Measurements from ENCODE around the gene TAS2R42. TPM values are rescaled to one million over a fixed set of nuclear protein-coding genes. Genes with fewer than 3 reads are reported as not detected.

The TAS2R42 gene
- total and polyA plus RNA-seq, 2 donors (not counting 1 experiment from before 2014, with no cell fraction given), result not detected

- Histone ChIP-seq H4K20me1 (ENCODE audit: control insufficient read depth, insufficient read depth, low read length, poor library complexity, severe bottlenecking) (peaks cover 12% of the 10 kb centered on the region), H3K4me1 (ENCODE audit: control insufficient read depth in 2 of 2, insufficient read depth in 2 of 2, low read length in 2 of 2) (no peaks in the 10 kb centered on the region), H2AFZ (ENCODE audit: insufficient read depth, low read depth, low read length, poor library complexity, severe bottlenecking) (no peak overlapping the region), H3K27me3 (replicated peaks in 1 of 4; ENCODE audit: control extremely low read depth in 1 of 4, control insufficient read depth in 3 of 4, insufficient read depth in 4 of 4, low read length in 3 of 4) (no peaks in the 10 kb centered on the region), H3K27ac (ENCODE audit: low read length in 2 of 2) (no peak overlapping the region), H3K9me3 (ENCODE audit: control extremely low read depth in 1 of 3, control insufficient read depth in 2 of 3, insufficient read depth in 1 of 3, low read length in 2 of 3) (no peaks in the 10 kb centered on the region), H3K9ac (ENCODE audit: low read length) (no peak overlapping the region), H3K4me2 (replicated peaks; ENCODE audit: low read depth, low read length, poor library complexity, severe bottlenecking) (no peak overlapping the region), H3K36me3 (replicated peaks in 1 of 2; ENCODE audit: control extremely low read depth in 1 of 2, control insufficient read depth in 1 of 2, extremely low read depth in 1 of 2, insufficient read depth in 2 of 2, low read length in 1 of 2) (no peaks in the 10 kb centered on the region), H3K4me3 (ENCODE audit: control extremely low read depth in 1 of 5, extremely low read depth in 1 of 5, insufficient read depth in 1 of 5, low read depth in 2 of 5, low read length in 4 of 5) (no peak overlapping the region), H3K79me2 (ENCODE audit: control insufficient read depth, insufficient read depth, low read length) (peaks cover 55% of the 10 kb centered on the region)
- no peak overlapping the region for H3K27ac Mint-ChIP-seq
- ATAC-seq (ENCODE audit: low read depth) (no peak), DNase-seq (no peak)
- H3K27me3 Mint-ChIP-seq, result no peaks in the 10 kb centered on the region
- peaks cover 14% of the 10 kb centered on the region for H3K4me1 Mint-ChIP-seq
- ChIA-PET CTCF (no interaction called here), POLR2A (no interaction called here)
- intact Hi-C loops (cut with micrococcal nuclease), result no loop called here
- no peaks in the 10 kb centered on the region for H3K9me3 Mint-ChIP-seq (ENCODE audit: insufficient read depth)
- H3K4me3 Mint-ChIP-seq, result no peak overlapping the region
- TF ChIP-seq EZH2 (IDR thresholded peaks at IDR 0.05; ENCODE audit: borderline replicate concordance, insufficient read depth, low read depth, low read length, poor library complexity, severe bottlenecking), result no peak
- TF ChIP-seq CTCF (IDR thresholded peaks at IDR 0.05), result no peak
- WGBS (ENCODE audit: insufficient coverage), result no CpG with 5 or more reads among the region's 2 CpGs
These were observed 50.7 kb downstream of the TAS2R42 start for GRCh38 chr12:11136075-11136474.

Other genes with a start within 250 kb of the TAS2R42 start
- 1.4 and 3.4 TPM in 2 replicates for gene TAS2R14, start 247.7 kb downstream of the TAS2R42 start, total RNA-seq
- gene TAS2R14, start 247.7 kb downstream of the TAS2R42 start, polyA plus RNA-seq, result 2.8 and 4.3 TPM in 2 replicates
- 1.9 and 2.0 TPM in 2 replicates for gene TAS2R50, start 200.0 kb downstream of the TAS2R42 start, total RNA-seq
- gene TAS2R50, start 200.0 kb downstream of the TAS2R42 start, polyA plus RNA-seq, result 0.28 and 0.46 TPM in 2 replicates
- 3.4 and 4.0 TPM in 2 replicates for gene TAS2R20, start 188.6 kb downstream of the TAS2R42 start, total RNA-seq
- gene TAS2R20, start 188.6 kb downstream of the TAS2R42 start, polyA plus RNA-seq, result 1.0 and 1.7 TPM in 2 replicates
- gene TAS2R19, start 164.3 kb downstream of the TAS2R42 start, total RNA-seq, result 3.6 and 5.7 TPM in 2 replicates
- 0.34 and 0.42 TPM in 2 replicates for gene TAS2R19, start 164.3 kb downstream of the TAS2R42 start, polyA plus RNA-seq
- gene TAS2R31, start 155.5 kb downstream of the TAS2R42 start, total RNA-seq, result 5.0 and 5.7 TPM in 2 replicates
- 0.63 and 0.86 TPM in 2 replicates for gene TAS2R31, start 155.5 kb downstream of the TAS2R42 start, polyA plus RNA-seq
- 2.1 and 2.6 TPM in 2 replicates for gene TAS2R46, start 124.6 kb downstream of the TAS2R42 start, total RNA-seq
- 0.13 and 0.32 TPM in 2 replicates for gene TAS2R46, start 124.6 kb downstream of the TAS2R42 start, polyA plus RNA-seq
- 4.8 and 5.0 TPM in 2 replicates for gene TAS2R43, start 94.6 kb downstream of the TAS2R42 start, total RNA-seq
- gene TAS2R43, start 94.6 kb downstream of the TAS2R42 start, polyA plus RNA-seq, result 0.17 TPM in 1 of 2 replicates, not detected in the other
- 9.5 and 11.2 TPM in 2 replicates for gene TAS2R30, start 52.3 kb downstream of the TAS2R42 start, total RNA-seq
- gene TAS2R30, start 52.3 kb downstream of the TAS2R42 start, polyA plus RNA-seq, result not detected in 2 replicates
- 9.6 and 10.1 TPM in 2 replicates for gene SMIM10L1, start 15.7 kb downstream of the TAS2R42 start, total RNA-seq
- 3.6 and 4.2 TPM in 2 replicates for gene SMIM10L1, start 15.7 kb downstream of the TAS2R42 start, polyA plus RNA-seq
- gene PRB3, start 82.8 kb upstream of the TAS2R42 start, total RNA-seq, result not detected in 2 replicates
- not detected in 2 replicates for gene PRB3, start 82.8 kb upstream of the TAS2R42 start, polyA plus RNA-seq
- gene PRB4, start 123.5 kb upstream of the TAS2R42 start, total RNA-seq, result not detected in 2 replicates
- not detected in 2 replicates for gene PRB4, start 123.5 kb upstream of the TAS2R42 start, polyA plus RNA-seq
- gene PRB2, start 208.6 kb upstream of the TAS2R42 start, total RNA-seq, result not detected in 2 replicates
- gene PRB2, start 208.6 kb upstream of the TAS2R42 start, polyA plus RNA-seq, result not detected in 2 replicates

All from B cell (primary cell).